Activated naive CD4-positive, alpha-beta T cell treated with anti-CD3 and anti-CD28 coated beads, Interleukin-2, amount 50 U/mL, for 72 hours (primary cell): ENCODE results near the gene CNTLN. TPM values are rescaled to one million over a fixed set of nuclear protein-coding genes. Genes with fewer than 3 reads are reported as not detected.
"Not testable (repeated sequence)": the region's sequence is repeated elsewhere in the genome, so short reads cannot be mapped to it uniquely, and the experiment has no call there.

Experiments
- ATAC-seq, 2 donors: fragments of 150-1000 bp; cut with Tn5 transposase; 2 replicates each; pipeline ENCODE4 v1.10.0; 2021; ENCODE audit warnings: mild to moderate bottlenecking in 2 of 2, moderate library complexity in 2 of 2
- DNase-seq, 2 donors: peaks; one replicate each; pipeline ENCODE4 v3.0.0; 2021 to 2022; ENCODE audit warnings: low spot score in 2 of 2
- H3K27ac Mint-ChIP-seq, 2 donors: one replicate each; pipeline ENCODE4 v1.8.0; 2022; ENCODE audit warnings: mild to moderate bottlenecking in 2 of 2, mixed read lengths in 2 of 2
- H3K36me3 Mint-ChIP-seq, 2 donors: one replicate each; pipeline ENCODE4 v1.8.0; 2022; ENCODE audit warnings: mixed read lengths in 2 of 2
- H3K9me3 Mint-ChIP-seq, 2 donors: one replicate each; pipeline ENCODE4 v1.8.0; 2022; ENCODE audit warnings: mixed read lengths in 2 of 2
- total RNA-seq, 2 donors: library from RNA; stranded (reverse); gene quantifications; one replicate each; pipeline ENCODE4 v1.2.3, GENCODE V29; 2022

Gene CNTLN
- total RNA-seq, 2 donors from 2014 or later: 0.75 to 0.91 TPM

DNA sequence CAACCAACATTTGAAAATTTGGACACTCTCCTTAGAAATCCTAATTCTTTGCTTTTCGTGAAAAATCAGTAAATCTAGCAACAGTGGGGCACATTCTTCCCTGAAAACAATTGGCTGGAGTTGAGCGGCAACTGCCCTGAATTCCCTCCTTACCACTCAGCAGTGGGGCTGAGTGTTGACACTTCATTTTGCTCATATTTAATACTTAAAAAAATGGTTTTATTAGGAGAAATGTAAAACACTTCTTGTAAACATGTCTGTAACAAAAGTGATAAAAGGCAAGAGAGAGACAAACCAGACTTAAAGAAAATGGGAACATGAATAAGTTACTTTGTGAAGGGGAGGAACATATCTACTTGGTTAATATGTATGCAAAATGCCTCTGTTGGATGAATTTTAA, 193.5 kb downstream of the CNTLN start:
- Mint-ChIP-seq H3K36me3 (no peaks in the 10 kb centered on the region), H3K27ac (no peak overlapping the region), H3K9me3 (no peaks in the 10 kb centered on the region)
- ATAC-seq: no peak
- DNase-seq: no peak

DNA sequence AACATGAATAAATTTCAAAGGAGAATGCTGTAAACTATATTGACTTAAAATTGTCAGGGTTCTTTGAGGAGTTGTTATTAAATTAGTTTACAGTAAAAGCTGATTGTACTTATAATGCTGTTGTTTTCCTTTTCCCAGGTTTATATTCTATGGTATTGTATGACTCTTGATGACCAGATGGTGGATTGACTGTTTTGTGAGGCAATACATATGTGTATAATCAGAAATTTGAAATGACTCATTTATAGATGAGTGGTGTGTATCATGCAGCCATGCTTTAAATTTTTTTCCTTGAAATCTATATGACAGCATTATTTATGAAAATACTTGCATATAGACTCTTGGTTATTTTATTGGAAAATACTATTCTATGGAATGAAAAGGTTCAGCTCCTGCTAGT, 195.3 kb downstream of the CNTLN start:
- Mint-ChIP-seq H3K9me3 (no peaks in the 10 kb centered on the region), H3K36me3 (no peaks in the 10 kb centered on the region), H3K27ac (no peak overlapping the region)
- no peak for DNase-seq
- no peak for ATAC-seq

DNA sequence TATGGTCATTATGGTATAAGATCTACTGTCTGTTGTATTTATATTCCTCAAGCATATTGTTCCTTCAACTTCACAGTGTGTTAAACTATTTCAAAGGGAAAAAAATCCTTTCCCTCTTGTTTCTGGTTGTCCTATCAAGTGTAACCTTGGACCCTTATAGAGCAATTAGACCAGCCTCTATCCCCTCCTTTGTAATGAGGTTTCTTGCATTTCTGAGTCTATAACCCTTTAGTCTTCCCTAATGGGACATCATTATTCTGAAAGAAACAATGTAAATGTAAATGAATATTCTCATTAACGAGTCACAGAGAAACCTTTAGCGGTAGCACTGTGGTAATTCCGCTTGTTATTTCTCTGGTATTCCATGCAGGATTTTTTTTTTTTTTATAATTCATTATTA, 197.3 kb downstream of the CNTLN start:
- Mint-ChIP-seq H3K36me3 (no peaks in the 10 kb centered on the region), H3K27ac (no peak overlapping the region), H3K9me3 (no peaks in the 10 kb centered on the region)
- ATAC-seq (no peak), DNase-seq (no peak)

DNA sequence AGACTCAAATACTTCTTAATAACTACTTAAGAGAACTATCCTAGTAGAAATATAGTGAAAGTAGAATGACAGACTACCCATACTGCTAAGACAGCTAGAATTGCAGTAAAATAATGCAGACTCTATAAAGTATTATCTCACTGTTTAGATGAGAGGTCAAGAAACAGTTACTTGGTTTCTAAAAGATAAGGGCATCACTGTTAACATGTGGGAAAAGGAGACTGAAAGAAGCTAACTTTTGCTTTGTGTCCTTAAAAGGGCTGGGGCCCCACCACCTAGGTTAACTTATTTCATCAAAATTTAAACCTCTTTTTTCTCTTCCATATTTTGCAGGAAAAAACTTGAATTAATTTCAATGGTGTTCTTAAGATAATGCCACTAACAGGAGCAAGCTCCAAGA, 204.3 kb downstream of the CNTLN start:
- H3K36me3 Mint-ChIP-seq: no peaks in the 10 kb centered on the region

DNA sequence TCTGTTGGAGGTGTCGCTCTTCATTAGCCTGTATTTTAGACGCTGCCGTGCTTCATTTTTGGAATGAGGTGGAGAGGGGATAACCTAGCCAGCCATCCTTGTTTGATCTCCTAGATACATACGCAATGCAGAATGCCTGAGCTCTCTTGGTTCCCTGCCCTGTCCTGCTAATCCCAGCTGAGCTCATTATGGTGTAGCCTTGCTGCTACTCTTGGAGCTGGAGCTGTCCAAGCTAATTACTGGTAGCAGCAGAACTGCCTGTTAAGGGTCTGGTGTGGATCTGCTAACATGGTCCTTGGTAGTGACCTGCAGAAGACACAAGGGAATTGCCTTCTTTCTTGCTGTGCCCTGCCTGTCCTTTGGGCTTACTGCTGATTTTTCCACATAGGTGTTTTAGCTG, 207.9 kb downstream of the CNTLN start:
- Mint-ChIP-seq H3K36me3 (no peaks in the 10 kb centered on the region), H3K27ac (no peak overlapping the region), H3K9me3 (peaks cover 0 to 4% of the 10 kb centered on the region in 2 donors)
- ATAC-seq: no peak
- DNase-seq: no peak

More for the DNA sequence above, 204.3 kb downstream of the CNTLN start:
- no peak for ATAC-seq
- DNase-seq: no peak
- no peak overlapping the region for H3K27ac Mint-ChIP-seq
- H3K9me3 Mint-ChIP-seq: peaks cover 0 to 4% of the 10 kb centered on the region in 2 donors

GRCh38 chr9:17349831-17350230, 215.0 kb downstream of the CNTLN start:
- no peak overlapping the region for H3K27ac Mint-ChIP-seq
- ATAC-seq (no peak), DNase-seq (no peak)
- no peaks in the 10 kb centered on the region for H3K36me3 Mint-ChIP-seq
- peaks cover 8% of the 10 kb centered on the region in 2 donors for H3K9me3 Mint-ChIP-seq

GRCh38 chr9:17354006-17354405, 219.2 kb downstream of the CNTLN start:
- H3K9me3 Mint-ChIP-seq, ATAC-seq, H3K27ac Mint-ChIP-seq, H3K36me3 Mint-ChIP-seq, DNase-seq: not testable (repeated sequence)

GRCh38 chr9:17361378-17361777, 226.5 kb downstream of the CNTLN start:
- Mint-ChIP-seq H3K36me3 (no peaks in the 10 kb centered on the region), H3K9me3 (peaks cover 14 to 19% of the 10 kb centered on the region in 2 donors), H3K27ac (no peak overlapping the region)
- no peak for ATAC-seq
- DNase-seq: no peak

DNA sequence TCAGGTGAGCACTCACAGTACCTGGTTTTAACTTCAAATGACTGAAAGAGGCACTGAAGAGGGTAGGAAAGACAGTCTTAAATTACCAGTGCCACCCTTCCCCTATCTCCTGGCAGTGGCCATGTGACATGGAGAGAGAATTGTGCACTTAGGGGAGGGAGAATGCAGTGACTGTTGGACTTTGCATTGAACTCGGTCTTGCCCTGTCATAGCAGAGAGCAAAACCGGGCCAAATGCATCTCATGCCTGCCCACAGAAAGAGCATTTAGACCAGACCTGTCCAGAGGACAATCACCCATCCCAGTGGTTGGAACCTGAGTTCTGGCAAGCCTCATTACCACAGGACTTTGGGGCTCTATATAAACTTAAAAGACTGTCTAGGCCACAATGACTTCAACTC, 232.2 kb downstream of the CNTLN start:
- Mint-ChIP-seq H3K9me3 (peaks cover 8 to 25% of the 10 kb centered on the region in 2 donors), H3K27ac (no peak overlapping the region), H3K36me3 (no peaks in the 10 kb centered on the region)
- DNase-seq (no peak), ATAC-seq (no peak)

DNA sequence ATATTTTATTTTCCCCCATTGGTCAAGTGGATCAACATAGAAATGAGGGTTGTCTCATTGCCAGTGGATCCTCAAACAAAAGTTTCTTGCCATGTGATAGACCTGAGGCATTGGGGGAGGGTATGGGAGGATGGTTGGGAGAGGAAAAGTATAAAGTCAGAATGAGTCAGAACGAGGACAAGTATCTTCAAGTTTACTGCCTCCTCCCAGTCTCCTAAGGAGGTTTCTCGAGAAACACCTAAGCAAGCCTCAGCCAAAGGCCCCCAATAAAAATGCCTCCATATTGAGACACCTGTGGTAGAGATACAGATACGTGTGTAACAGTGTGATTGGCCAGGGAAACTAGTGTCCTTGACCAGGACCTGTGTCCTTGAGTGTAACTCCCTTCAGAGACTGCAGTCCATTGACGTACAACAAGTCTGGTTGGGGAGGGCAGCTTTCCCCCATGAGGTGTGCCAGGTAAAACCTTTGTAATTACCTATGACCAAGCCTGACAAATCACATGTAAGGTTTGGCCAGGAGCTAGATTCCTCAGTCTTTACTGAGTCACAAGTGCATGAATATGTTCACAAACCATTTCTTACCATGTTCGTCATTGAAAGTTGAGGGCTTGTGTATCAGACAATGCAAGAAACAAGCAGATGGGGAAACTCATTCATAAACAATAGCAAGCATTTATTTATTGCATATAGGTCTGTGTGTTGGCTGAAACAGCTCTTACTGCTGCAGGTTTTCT, 245.5 kb downstream of the CNTLN start:
- Mint-ChIP-seq H3K27ac (no peak overlapping the region), H3K36me3 (no peaks in the 10 kb centered on the region), H3K9me3 (peaks cover 4 to 12% of the 10 kb centered on the region in 2 donors)
- DNase-seq: no peak
- ATAC-seq: no peak

DNA sequence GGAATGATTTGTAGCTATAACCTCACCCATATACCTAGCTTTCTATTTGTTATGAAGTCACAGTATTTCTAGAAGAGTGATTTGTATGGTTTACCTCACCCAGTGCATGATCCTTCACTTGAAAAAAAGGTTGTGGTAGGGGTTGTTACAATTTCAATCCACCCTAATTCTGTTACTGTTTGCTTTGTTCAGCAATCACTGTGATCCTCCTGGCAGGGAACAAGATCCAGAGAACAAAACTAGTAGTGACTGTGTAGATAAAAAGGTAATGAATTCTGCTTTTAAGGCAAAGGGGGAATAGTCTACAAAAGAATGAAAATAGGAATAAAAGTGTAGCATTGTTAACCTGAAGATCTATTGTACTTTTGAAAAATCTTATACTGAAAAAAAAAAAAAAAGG, 252.7 kb downstream of the CNTLN start:
- DNase-seq: no peak
- Mint-ChIP-seq H3K36me3 (no peaks in the 10 kb centered on the region), H3K9me3 (no peaks in the 10 kb centered on the region), H3K27ac (no peak overlapping the region)
- ATAC-seq: no peak

DNA sequence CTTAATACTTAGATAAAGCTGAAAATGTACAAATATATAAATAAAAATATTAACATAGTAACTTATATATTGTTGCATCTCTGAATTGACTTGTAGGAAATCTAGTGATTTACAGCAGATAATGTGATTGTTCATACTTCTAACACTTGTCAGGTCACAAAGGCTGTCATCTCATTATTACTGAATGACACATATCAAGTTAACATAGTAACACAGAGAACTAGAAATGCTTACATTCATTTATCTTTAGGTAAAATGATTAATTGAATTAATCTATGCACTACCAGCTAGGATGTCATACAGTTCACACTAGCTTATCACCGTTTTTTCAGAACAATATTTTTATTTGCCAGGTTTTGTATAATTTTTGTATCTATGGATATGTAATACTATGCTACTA, 254.2 kb downstream of the CNTLN start:
- no peaks in the 10 kb centered on the region for H3K36me3 Mint-ChIP-seq
- no peak overlapping the region for H3K27ac Mint-ChIP-seq
- H3K9me3 Mint-ChIP-seq: no peaks in the 10 kb centered on the region
- DNase-seq (no peak), ATAC-seq (no peak)

- DNase-seq: no peak
- ATAC-seq: no peak
- no peaks in the 10 kb centered on the region for H3K36me3 Mint-ChIP-seq
- peaks cover 9 to 15% of the 10 kb centered on the region in 2 donors for H3K9me3 Mint-ChIP-seq
- H3K27ac Mint-ChIP-seq: no peak overlapping the region
Measured at GRCh38 chr9:17394881-17395510, 260.2 kb downstream of the CNTLN start.

DNA sequence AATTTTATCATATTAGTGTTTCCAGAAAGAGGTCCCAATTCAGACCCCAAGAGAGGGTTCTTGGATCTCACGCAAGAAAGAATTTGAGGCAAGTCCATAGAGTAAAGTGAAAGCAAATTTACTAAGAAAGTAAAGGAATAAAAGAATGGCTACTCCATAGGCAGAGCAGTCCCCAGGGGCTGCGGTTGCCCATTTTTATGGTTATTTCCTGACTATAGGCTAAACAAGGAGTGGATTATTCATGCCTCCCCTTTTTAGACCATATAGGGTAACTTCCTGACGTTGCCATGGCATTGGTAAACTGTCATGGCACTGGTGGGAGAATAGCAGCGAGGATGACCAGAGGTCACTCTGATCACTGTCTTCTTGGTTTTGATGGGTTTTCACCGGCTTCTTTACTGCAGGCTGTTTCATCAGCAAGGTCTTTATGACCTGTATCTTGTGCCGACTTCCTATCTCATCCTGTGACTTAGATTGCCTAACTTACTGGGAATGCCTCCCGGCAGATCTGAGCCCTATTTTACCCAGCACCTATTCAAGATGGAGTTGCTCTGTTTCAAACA, 262.4 kb downstream of the CNTLN start:
- peaks cover 9 to 19% of the 10 kb centered on the region in 2 donors for H3K9me3 Mint-ChIP-seq
- not testable (repeated sequence) for H3K27ac Mint-ChIP-seq, ATAC-seq, DNase-seq, H3K36me3 Mint-ChIP-seq

GRCh38 chr9:17398350-17398749, 263.5 kb downstream of the CNTLN start:
- no peaks in the 10 kb centered on the region for H3K36me3 Mint-ChIP-seq
- H3K9me3 Mint-ChIP-seq: peaks cover 15 to 23% of the 10 kb centered on the region in 2 donors
- ATAC-seq (no peak), DNase-seq (no peak)
- no peak overlapping the region for H3K27ac Mint-ChIP-seq

DNA sequence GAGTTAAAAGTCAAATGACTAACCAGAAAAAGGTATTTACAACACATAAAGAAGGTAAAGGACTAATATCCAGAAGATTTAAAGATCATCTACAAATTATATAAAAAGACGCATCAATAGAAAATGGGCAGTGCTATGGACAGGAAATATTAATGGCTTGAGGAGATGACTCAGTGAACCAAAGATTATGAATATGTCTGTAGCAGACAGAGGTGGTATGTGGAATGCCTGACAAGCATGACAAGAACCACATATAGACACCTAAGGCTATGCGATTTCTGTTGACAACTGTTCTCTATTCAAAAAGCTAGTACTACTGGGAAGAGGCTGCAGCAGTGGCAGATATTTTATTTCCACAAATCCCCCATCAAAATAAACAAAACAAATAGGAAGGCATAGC, 267.0 kb downstream of the CNTLN start:
- ATAC-seq (no peak), DNase-seq (no peak)
- Mint-ChIP-seq H3K9me3 (peaks cover 15 to 22% of the 10 kb centered on the region in 2 donors), H3K36me3 (no peaks in the 10 kb centered on the region), H3K27ac (no peak overlapping the region)

- H3K9me3 Mint-ChIP-seq: peaks cover 15 to 22% of the 10 kb centered on the region in 2 donors
- no peak overlapping the region for H3K27ac Mint-ChIP-seq
- ATAC-seq (no peak), DNase-seq (no peak)
- no peaks in the 10 kb centered on the region for H3K36me3 Mint-ChIP-seq
Measured at GRCh38 chr9:17402309-17402708, 267.5 kb downstream of the CNTLN start.

DNA sequence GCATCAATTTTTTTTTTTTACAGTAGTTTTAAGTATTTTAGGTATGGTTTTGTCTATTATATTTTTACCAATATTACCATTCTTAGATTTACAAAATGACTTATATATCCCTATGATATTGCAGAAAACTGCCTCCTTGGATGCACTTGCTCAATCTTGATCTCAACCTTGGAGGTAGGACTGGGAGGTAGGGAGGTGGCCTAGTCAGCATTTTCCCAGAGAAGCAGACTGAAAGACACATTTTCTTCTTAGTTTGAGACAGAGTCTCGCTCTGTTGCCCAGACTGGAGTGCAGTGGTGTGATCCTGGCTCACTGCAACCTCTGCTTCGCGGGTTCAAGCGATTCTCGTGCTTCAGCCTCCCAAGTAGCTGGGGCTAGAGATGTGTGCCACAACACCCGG, 268.7 kb downstream of the CNTLN start:
- peaks cover 10 to 19% of the 10 kb centered on the region in 2 donors for H3K9me3 Mint-ChIP-seq
- DNase-seq: no peak
- no peak for ATAC-seq
- H3K27ac Mint-ChIP-seq: no peak overlapping the region
- H3K36me3 Mint-ChIP-seq: no peaks in the 10 kb centered on the region
